Vagina (tissue), 2 donors: ENCODE data around the gene MALRD1. TPM values are rescaled to one million over a fixed set of nuclear protein-coding genes. Genes with fewer than 3 reads are reported as not detected.

Source experiments
- DNase-seq, 2 donors: peaks; one replicate each; pipeline ENCODE4 v3.0.0-alpha.2; 2017; ENCODE audit errors: extremely low spot score in 2 of 2
- H3K27ac ChIP-seq: fragments of 200-600 bp; sonication (generic); one replicate; pipeline ENCODE4 v1.5.1; 2019
- H3K27me3 ChIP-seq: fragments of 200-600 bp; sonication (generic); one replicate; pipeline ENCODE4 v1.5.1; 2019
- H3K36me3 ChIP-seq, 2 donors: fragments of 200-600 bp; sonication (generic); one replicate each; pipeline ENCODE4 v1.5.1; 2017 to 2019
- H3K4me1 ChIP-seq: fragments of 200-600 bp; sonication (generic); one replicate; pipeline ENCODE4 v1.5.1; 2019
- H3K4me3 ChIP-seq, 2 donors: fragments of 200-600 bp; sonication (generic); 1 replicate in 1 of 2; 2 replicates in 1 of 2; pipeline ENCODE4 v1.5.1; 2016 to 2019
- H3K9me3 ChIP-seq: fragments of 200-600 bp; sonication (generic); one replicate; pipeline ENCODE4 v1.5.1; 2019
- CTCF ChIP-seq, 3 experiments: fragments of 450-650 bp in 2 of 3; fragments of 200-600 bp in 1 of 3; sonication (generic) in 1 of 3; IDR thresholded peaks; one replicate each; pipeline ENCODE4 v1.5.1; 2017 to 2019; ENCODE audit warnings: antibody characterized with exemption in 3 of 3, mild to moderate bottlenecking in 2 of 3, moderate library complexity in 2 of 3
- POLR2A ChIP-seq, 2 donors: fragments of 450-650 bp; IDR thresholded peaks; one replicate each; pipeline ENCODE4 v1.6.1; 2017; ENCODE audit warnings: antibody characterized with exemption in 2 of 2, mild to moderate bottlenecking in 2 of 2, moderate library complexity in 2 of 2
- POLR2AphosphoS5 ChIP-seq, 2 donors: sonication (generic); formaldehyde crosslinking; IDR thresholded peaks; one replicate each; pipeline ENCODE4 v1.9.0; 2017; ENCODE audit warnings: antibody characterized with exemption in 2 of 2, mild to moderate bottlenecking in 2 of 2, low read depth in 1 of 2; ENCODE audit not compliant: insufficient read depth in 1 of 2
- intact Hi-C: fragments of 100-400 bp; cut with DNase I; formaldehyde crosslinking; loops from one replicate; pipeline ENCODE4 v1.15.1; 2023
- total RNA-seq: library from RNA; depleted of rRNA; stranded (reverse); fragments of >200 nt; gene quantifications from one replicate; pipeline ENCODE4 v1.2.3, GENCODE V29; 2016

Gene MALRD1
- 2.0 TPM for total RNA-seq

GRCh38 chr10:19048489-19048888 lies at the start of gene MALRD1:
Gene MALRD1, plus strand, starts transcription at chr10:19048801. Its CDS starts 138 bp downstream, at chr10:19048939.
- Histone ChIP-seq H3K27me3 (no peaks in the 10 kb centered on the region), H3K27ac (no peak within 1 kb of the TSS), H3K4me3 (no peak within 1 kb of the TSS), H3K4me1 (no peaks in the 10 kb centered on the region), H3K36me3 (no peaks in the 10 kb centered on the region), H3K9me3 (no peaks in the 10 kb centered on the region)
- intact Hi-C loops, result no loop called here
- no peak for DNase-seq
- TF ChIP-seq POLR2AphosphoS5 (IDR thresholded peaks at IDR 0.05; ENCODE audit: insufficient read depth in 1 of 2, low read depth in 1 of 2) (no peak), POLR2A (IDR thresholded peaks at IDR 0.05) (no peak), CTCF (IDR thresholded peaks at IDR 0.05) (no peak)

GRCh38 chr10:19003341-19003740 lies 45.3 kb upstream of the MALRD1 start:
- H3K27ac ChIP-seq, result no peak overlapping the region
- no peaks in the 10 kb centered on the region for H3K4me1 ChIP-seq
- H3K4me3 ChIP-seq, result no peak overlapping the region
- no peaks in the 10 kb centered on the region for H3K27me3 ChIP-seq
- intact Hi-C loops, result no loop called here
- H3K36me3 ChIP-seq, result no peaks in the 10 kb centered on the region
- TF ChIP-seq POLR2AphosphoS5 (IDR thresholded peaks at IDR 0.05; ENCODE audit: insufficient read depth in 1 of 2, low read depth in 1 of 2) (peak in 1 of 2 donors; percentile 23), POLR2A (IDR thresholded peaks at IDR 0.05) (no peak)
- no peak for DNase-seq
- no peaks in the 10 kb centered on the region for H3K9me3 ChIP-seq

- TF ChIP-seq CTCF (IDR thresholded peaks at IDR 0.05), result no peak
- TF ChIP-seq POLR2AphosphoS5 (IDR thresholded peaks at IDR 0.05; ENCODE audit: insufficient read depth in 1 of 2, low read depth in 1 of 2), result no peak
- Histone ChIP-seq H3K27me3 (no peaks in the 10 kb centered on the region), H3K9me3 (no peaks in the 10 kb centered on the region), H3K4me3 (no peak overlapping the region), H3K36me3 (no peaks in the 10 kb centered on the region), H3K27ac (no peak overlapping the region), H3K4me1 (no peaks in the 10 kb centered on the region)
- no peak for DNase-seq
- intact Hi-C loops, result no loop called here
These were observed 36.5 kb upstream of the MALRD1 start for GRCh38 chr10:19012111-19012510.

GRCh38 chr10:19014034-19014433 lies 34.6 kb upstream of the MALRD1 start:
- intact Hi-C loops, result no loop called here
- no peaks in the 10 kb centered on the region for H3K4me1 ChIP-seq

GRCh38 chr10:19014498-19014897 lies 34.1 kb upstream of the MALRD1 start:
- no peaks in the 10 kb centered on the region for H3K9me3 ChIP-seq
- intact Hi-C loops, result no loop called here

More at GRCh38 chr10:19014034-19014433, 34.6 kb upstream of the MALRD1 start:
- no peak for DNase-seq
- Histone ChIP-seq H3K27ac (no peak overlapping the region), H3K27me3 (no peaks in the 10 kb centered on the region), H3K36me3 (no peaks in the 10 kb centered on the region), H3K4me3 (no peak overlapping the region), H3K9me3 (no peaks in the 10 kb centered on the region)
- TF ChIP-seq POLR2AphosphoS5 (IDR thresholded peaks at IDR 0.05; ENCODE audit: insufficient read depth in 1 of 2, low read depth in 1 of 2) (no peak), POLR2A (IDR thresholded peaks at IDR 0.05) (no peak), CTCF (IDR thresholded peaks at IDR 0.05) (no peak)

More at GRCh38 chr10:19014498-19014897, 34.1 kb upstream of the MALRD1 start:
- Histone ChIP-seq H3K4me3 (no peak overlapping the region), H3K27me3 (no peaks in the 10 kb centered on the region), H3K36me3 (no peaks in the 10 kb centered on the region), H3K27ac (no peak overlapping the region), H3K4me1 (no peaks in the 10 kb centered on the region)
- no peak for DNase-seq
- TF ChIP-seq POLR2AphosphoS5 (IDR thresholded peaks at IDR 0.05; ENCODE audit: insufficient read depth in 1 of 2, low read depth in 1 of 2) (no peak), POLR2A (IDR thresholded peaks at IDR 0.05) (no peak), CTCF (IDR thresholded peaks at IDR 0.05) (no peak)
